H1 (cell line): ENCODE data around the gene AMT. TPM values are rescaled to one million over a fixed set of nuclear protein-coding genes. Genes with fewer than 3 reads are reported as not detected.

Experiments
- CTCF ChIA-PET: fragments of 300-600 bp; sonication (Branson Sonifier 250); formaldehyde crosslinking; loops from one replicate; lab custom pipeline; 2021; ENCODE audit not compliant: partially characterized antibody; lab: Charles Lee
- POLR2A ChIA-PET: fragments of 300-600 bp; sonication (Branson Sonifier 250); formaldehyde crosslinking; loops from one replicate; lab custom pipeline; 2021; ENCODE audit warnings: inconsistent platforms; ENCODE audit not compliant: partially characterized antibody; lab: Charles Lee
- DNase-seq, 2 experiments: peaks; one replicate each; pipeline versions ENCODE4 v3.0.0 to v3.0.0-alpha.2; 2010 to 2022; ENCODE audit warnings: low spot score in 2 of 2, low read depth in 1 of 2, mixed read lengths in 1 of 2
- FAIRE-seq: peaks from 2 replicates; lab custom pipeline; 2011; peaks lifted over from hg19 to GRCh38; lab: Jason Lieb, UNC
- H2AFZ ChIP-seq: 2 replicates; pipeline ENCODE4 v1.8.1; 2012; ENCODE audit warnings: low read length, inconsistent platforms
- H2AK5ac ChIP-seq: 2 replicates; pipeline ENCODE4 v1.6.1; 2013; ENCODE audit warnings: low read depth, low read length
- H2BK120ac ChIP-seq: replicated peaks from 2 replicates; pipeline ENCODE3; 2013; ENCODE audit warnings: low read depth, low read length, inconsistent platforms
- H2BK12ac ChIP-seq: 2 replicates; pipeline ENCODE4 v1.6.1; 2013; ENCODE audit warnings: low read depth, low read length
- H2BK15ac ChIP-seq: 2 replicates; pipeline ENCODE4 v1.6.1; 2013; ENCODE audit warnings: low read length
- H2BK20ac ChIP-seq: 2 replicates; pipeline ENCODE4 v1.6.1; 2013; ENCODE audit warnings: low read length
- H2BK5ac ChIP-seq: 2 replicates; pipeline ENCODE4 v1.6.1; 2013; ENCODE audit warnings: low read depth, low read length
- H3K14ac ChIP-seq: 2 replicates; pipeline ENCODE4 v1.6.1; 2013; ENCODE audit warnings: inconsistent platforms; ENCODE audit not compliant: insufficient read length
- H3K18ac ChIP-seq: 2 replicates; pipeline ENCODE4 v1.6.1; 2013; ENCODE audit warnings: low read length; ENCODE audit errors: extremely low read depth
- H3K23ac ChIP-seq: 2 replicates; pipeline ENCODE4 v1.6.1; 2013; ENCODE audit warnings: inconsistent platforms; ENCODE audit not compliant: insufficient read length
- H3K23me2 ChIP-seq: 2 replicates; pipeline ENCODE4 v1.6.1; 2013; ENCODE audit warnings: low read depth, low read length
- H3K27ac ChIP-seq: 2 replicates; pipeline ENCODE4 v1.6.1; 2011; ENCODE audit warnings: low read depth, low read length, inconsistent platforms
- H3K27me3 ChIP-seq, 4 experiments: replicated peaks in 1 of 4; 1 replicate in 1 of 4; 2 replicates in 3 of 4; pipeline versions ENCODE4 v1.6.1 to v1.8.1; 2011 to 2013; ENCODE audit warnings: low read length in 3 of 4, mild to moderate bottlenecking in 3 of 4, inconsistent platforms in 2 of 4, mixed read lengths in 2 of 4, moderate library complexity in 1 of 4; ENCODE audit not compliant: control insufficient read depth in 3 of 4, insufficient read depth in 3 of 4; ENCODE audit errors: extremely low read depth in 1 of 4
- H3K36me3 ChIP-seq, 4 experiments: 2 replicates each; pipeline versions ENCODE4 v1.6.1 to v1.8.1; 2011 to 2013; ENCODE audit warnings: mild to moderate bottlenecking in 4 of 4, low read length in 3 of 4, moderate library complexity in 2 of 4, control low read depth in 1 of 4, inconsistent platforms in 1 of 4; ENCODE audit not compliant: insufficient read depth in 4 of 4, control insufficient read depth in 2 of 4
- H3K4ac ChIP-seq: replicated peaks from 2 replicates; pipeline ENCODE3; 2013; ENCODE audit warnings: low read length, low read depth, mixed read lengths, inconsistent platforms; ENCODE audit not compliant: insufficient read length
- H3K4me1 ChIP-seq, 4 experiments: replicated peaks in 1 of 4; 1 replicate in 1 of 4; 2 replicates in 3 of 4; pipeline versions ENCODE4 v1.6.1 to v1.8.1; 2011 to 2013; ENCODE audit warnings: low read length in 3 of 4, inconsistent platforms in 2 of 4, mixed read lengths in 1 of 4; ENCODE audit not compliant: insufficient read depth in 4 of 4, control insufficient read depth in 3 of 4
- H3K4me2 ChIP-seq, 2 experiments: 2 replicates each; pipeline versions ENCODE4 v1.6.1 to v1.8.1; 2011 to 2013; ENCODE audit warnings: low read depth in 2 of 2, low read length in 2 of 2, control low read depth in 1 of 2, inconsistent platforms in 1 of 2, mild to moderate bottlenecking in 1 of 2; ENCODE audit not compliant: insufficient read depth in 1 of 2
- H3K4me3 ChIP-seq, 4 experiments: fragments of 200-600, 300-600 bp in 1 of 4; sonication (generic), shearing (Covaris generic), sonication (Bioruptor Twin) in 1 of 4; 2 replicates each; pipeline versions ENCODE4 v1.5.1 to v1.8.1; 2011 to 2016; ENCODE audit warnings: low read length in 4 of 4, low read depth in 3 of 4, control low read depth in 2 of 4, inconsistent platforms in 2 of 4, mild to moderate bottlenecking in 2 of 4, mixed read lengths in 1 of 4, moderate library complexity in 1 of 4; ENCODE audit not compliant: insufficient read depth in 2 of 4; ENCODE audit errors: extremely low read depth in 1 of 4
- H3K56ac ChIP-seq: replicated peaks from 2 replicates; pipeline ENCODE3; 2013; ENCODE audit warnings: low read depth, mild to moderate bottlenecking, mixed read lengths, low read length, inconsistent platforms; ENCODE audit not compliant: insufficient read length
- H3K79me1 ChIP-seq: 2 replicates; pipeline ENCODE4 v1.6.1; 2013; ENCODE audit warnings: low read depth, low read length, control low read depth
- H3K79me2 ChIP-seq, 2 experiments: 2 replicates each; pipeline versions ENCODE4 v1.6.1 to v1.8.1; 2012 to 2013; ENCODE audit warnings: low read length in 2 of 2, mild to moderate bottlenecking in 2 of 2, inconsistent platforms in 1 of 2; ENCODE audit not compliant: insufficient read depth in 2 of 2, control insufficient read depth in 1 of 2
- H3K9ac ChIP-seq, 4 experiments: replicated peaks in 1 of 4; 1 replicate in 1 of 4; 2 replicates in 3 of 4; pipeline versions ENCODE4 v1.6.1 to v1.8.1; 2011 to 2013; ENCODE audit warnings: low read depth in 3 of 4, low read length in 3 of 4, control low read depth in 2 of 4, mild to moderate bottlenecking in 2 of 4, moderate library complexity in 2 of 4, inconsistent platforms in 1 of 4; ENCODE audit errors: extremely low read depth in 1 of 4
- H3K9me3 ChIP-seq, 2 experiments: 2 replicates each; pipeline versions ENCODE4 v1.6.1 to v1.8.1; 2012 to 2013; ENCODE audit warnings: mild to moderate bottlenecking in 2 of 2, moderate library complexity in 2 of 2, control low read depth in 1 of 2, inconsistent platforms in 1 of 2, low read depth in 1 of 2, low read length in 1 of 2, mixed read lengths in 1 of 2; ENCODE audit not compliant: insufficient read depth in 2 of 2
- H4K20me1 ChIP-seq, 2 experiments: replicated peaks in 1 of 2; 2 replicates each; pipeline versions ENCODE3 to v1.8.1; 2011 to 2013; ENCODE audit warnings: inconsistent platforms in 2 of 2, low read length in 2 of 2, mild to moderate bottlenecking in 1 of 2; ENCODE audit not compliant: insufficient read depth in 2 of 2, control insufficient read depth in 1 of 2
- H4K5ac ChIP-seq: 2 replicates; pipeline ENCODE4 v1.6.1; 2013; ENCODE audit warnings: low read length, low read depth, mixed read lengths, inconsistent platforms; ENCODE audit not compliant: insufficient read length
- H4K8ac ChIP-seq: 2 replicates; pipeline ENCODE4 v1.8.0; 2013; ENCODE audit warnings: mild to moderate bottlenecking, moderate library complexity, low read length, inconsistent platforms; ENCODE audit not compliant: insufficient read depth; ENCODE audit errors: extremely low read depth
- H4K91ac ChIP-seq: replicated peaks from 2 replicates; pipeline ENCODE3; 2013; ENCODE audit warnings: low read length, mixed read lengths, inconsistent platforms; ENCODE audit not compliant: insufficient read length
- BCL11A ChIP-seq, 2 experiments: IDR thresholded peaks; one replicate each; pipeline ENCODE4 v1.6.1; 2011; ENCODE audit warnings: low read depth in 2 of 2, low read length in 2 of 2, mild to moderate bottlenecking in 2 of 2
- CEBPB ChIP-seq: IDR thresholded peaks from 2 replicates; pipeline ENCODE4 v1.6.1; 2012; ENCODE audit warnings: low read depth, low read length
- CHD2 ChIP-seq: IDR thresholded peaks from 2 replicates; pipeline ENCODE4 v1.6.1; 2012; ENCODE audit warnings: low read length, improper control_type of control experiment
- EZH2 ChIP-seq: fragments of 200-600 bp; sonication (generic); IDR thresholded peaks from 2 replicates; pipeline ENCODE4 v1.7.1; 2012; ENCODE audit warnings: low read depth, mild to moderate bottlenecking, moderate library complexity, low read length, inconsistent platforms; ENCODE audit not compliant: severe bottlenecking
- GTF2F1 ChIP-seq: IDR thresholded peaks from 2 replicates; pipeline ENCODE4 v1.6.1; 2012; ENCODE audit warnings: low read depth, low read length, improper control_type of control experiment, borderline replicate concordance
- HDAC6 ChIP-seq: IDR thresholded peaks from one replicate; pipeline ENCODE4 v1.7.1; 2012; ENCODE audit warnings: low read depth, mild to moderate bottlenecking, inconsistent platforms, low read length, moderate library complexity
- KDM4A ChIP-seq: IDR thresholded peaks from one replicate; pipeline ENCODE4 v1.7.1; 2012; ENCODE audit warnings: low read depth, mild to moderate bottlenecking, moderate library complexity, low read length, inconsistent platforms; ENCODE audit not compliant: severe bottlenecking
- PHF8 ChIP-seq: fragments of 200-600 bp; sonication (generic); conservative IDR thresholded peaks from 2 replicates; pipeline ENCODE4 v1.7.1; 2012; ENCODE audit warnings: low read depth, mild to moderate bottlenecking, inconsistent platforms, low read length, moderate library complexity
- RAD21 ChIP-seq, 2 experiments: IDR thresholded peaks in 1 of 2; conservative IDR thresholded peaks in 1 of 2; 2 replicates each; pipeline ENCODE4 v1.6.1; 2011; ENCODE audit warnings: low read depth in 2 of 2, low read length in 2 of 2, improper control_type of control experiment in 1 of 2, inconsistent platforms in 1 of 2, mild to moderate bottlenecking in 1 of 2, moderate library complexity in 1 of 2
- RXRA ChIP-seq: IDR thresholded peaks from 2 replicates; pipeline ENCODE4 v1.6.1; 2011; ENCODE audit warnings: low read depth, mild to moderate bottlenecking, low read length, moderate library complexity; ENCODE audit not compliant: insufficient read depth
- TAF7 ChIP-seq: optimal IDR thresholded peaks from 2 replicates; pipeline ENCODE3; 2011; ENCODE audit warnings: low read depth, mild to moderate bottlenecking, inconsistent platforms, low read length, moderate library complexity, borderline replicate concordance
- TCF12 ChIP-seq: IDR thresholded peaks from 2 replicates; pipeline ENCODE4 v1.6.1; 2011; ENCODE audit warnings: low read depth, mild to moderate bottlenecking, low read length
- WGBS, 2 experiments: shearing (Covaris generic) in 1 of 2; methylation state at CpG; one replicate each; pipeline versions ENCODE4 v1.1.6 to v1.1.7; 2013 to 2015; ENCODE audit warnings: low lambda C conversion rate in 2 of 2, mixed read lengths in 2 of 2, inconsistent platforms in 1 of 2, low coverage in 1 of 2, missing lambda C conversion rate in 1 of 2; ENCODE audit not compliant: insufficient replicate concordance in 2 of 2, insufficient coverage in 1 of 2, insufficient read length in 1 of 2; ENCODE audit errors: extremely low coverage in 1 of 2, missing lambda C conversion rate in 1 of 2; 5-methylcytosine and 5-hydroxymethylcytosine counted together
- polyA plus RNA-seq, 7 experiments: library from polyadenylated mRNA; depleted of rRNA in 3 of 7; stranded (reverse) in 5 of 7; unstranded in 2 of 7; fragments of >200 nt in 5 of 7; fragments of 200-250 nt in 2 of 7; gene quantifications; 1 replicate in 5 of 7; 2 replicates in 1 of 7; 4 replicates in 1 of 7; pipeline versions ENCODE4 v1.2.1 to v1.2.3, GENCODE V29; 2011 to 2013; ENCODE audit warnings: missing spikeins in 2 of 7, mixed read lengths in 2 of 7
- total RNA-seq: library from RNA; stranded (reverse); fragmentation: NEBNext Ultra II Directional; extraction: Animal tissue kit (Norgen Biotek cat#: 25700); gene quantifications from 2 replicates; pipeline ENCODE4 v1.2.1, GENCODE V29; 2021
- TF ChIP-seq, protein P1 (sequence below): IDR thresholded peaks from 2 replicates; pipeline ENCODE4 v1.6.1; 2011; ENCODE audit warnings: low read length, improper control_type of control experiment

AMT gene
- total and polyA plus RNA-seq, 2 of the 8 experiments (the other 6 are each of a cell fraction or from before 2014, with no cell fraction given) = 46.5 to 92.4 TPM

DNA sequence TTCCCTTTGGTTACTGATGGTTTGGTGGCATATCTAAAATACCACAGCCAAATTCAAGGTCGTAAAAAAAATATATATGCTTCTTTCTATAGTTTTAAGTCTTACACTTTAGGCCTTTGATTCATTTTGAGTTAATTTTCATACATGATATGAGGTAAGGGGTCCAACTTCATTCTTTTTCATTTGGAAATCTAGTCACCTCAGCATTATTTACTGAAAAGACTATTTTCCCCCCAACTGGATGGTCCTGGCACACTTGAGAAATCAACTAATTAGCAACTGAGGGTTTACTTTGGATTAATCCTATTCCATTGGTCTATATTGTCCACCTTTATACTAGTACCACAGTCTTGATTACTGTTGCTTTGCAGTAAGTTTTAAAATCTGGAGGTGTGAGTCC lies 36.7 kb downstream of the AMT start:
- H4K5ac ChIP-seq = no peak overlapping the region
- H3K79me2 ChIP-seq = peaks cover 3 to 94% of the 10 kb centered on the region in 2 experiments
- no peak overlapping the region for H3K4me2 ChIP-seq
- no peak overlapping the region for H2BK12ac ChIP-seq
- no peak overlapping the region for H4K8ac ChIP-seq
- no peak overlapping the region for H2AK5ac ChIP-seq
- H3K4me3 ChIP-seq = no peak overlapping the region
- POLR2A ChIA-PET = no interaction called here
- H2BK120ac ChIP-seq = no peak overlapping the region
- CTCF ChIA-PET = interaction anchor here (1.1 to 1.8 kb wide), 2 partner anchors 17 to 23 kb away, joined by 3 read pairs; no protein-coding TSS in a partner anchor
- no peak for TF ChIP-seq BCL11A (IDR thresholded peaks at IDR 0.05; ENCODE audit: low read depth in 2 of 2, low read length in 2 of 2)
- no peak for TF ChIP-seq GTF2F1
- no peak for TF ChIP-seq RAD21 (IDR thresholded peaks at IDR 0.05 in 1 of 2, conservative IDR thresholded peaks at IDR 0.05 in 1 of 2; ENCODE audit: low read depth in 2 of 2, low read length in 2 of 2)
- TF ChIP-seq HDAC6 = no peak
- TF ChIP-seq, protein P1, sequence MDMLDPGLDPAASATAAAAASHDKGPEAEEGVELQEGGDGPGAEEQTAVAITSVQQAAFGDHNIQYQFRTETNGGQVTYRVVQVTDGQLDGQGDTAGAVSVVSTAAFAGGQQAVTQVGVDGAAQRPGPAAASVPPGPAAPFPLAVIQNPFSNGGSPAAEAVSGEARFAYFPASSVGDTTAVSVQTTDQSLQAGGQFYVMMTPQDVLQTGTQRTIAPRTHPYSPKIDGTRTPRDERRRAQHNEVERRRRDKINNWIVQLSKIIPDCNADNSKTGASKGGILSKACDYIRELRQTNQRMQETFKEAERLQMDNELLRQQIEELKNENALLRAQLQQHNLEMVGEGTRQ = no peak
- TF ChIP-seq CHD2 = no peak
- TF ChIP-seq TAF7 = no peak
- no peak for TF ChIP-seq PHF8
- no peak for TF ChIP-seq CEBPB
- no peak for TF ChIP-seq TCF12
- no peak for TF ChIP-seq RXRA
- no peak for TF ChIP-seq EZH2
- no peak for TF ChIP-seq KDM4A
- TF ChIP-seq, all 59 proteins: peak for 0
- no peak overlapping the region for H3K27ac ChIP-seq
- no peaks in the 10 kb centered on the region for H3K27me3 ChIP-seq
- H3K9ac ChIP-seq = no peak overlapping the region
- H3K4ac ChIP-seq = no peak overlapping the region
- H3K79me1 ChIP-seq = no peaks in the 10 kb centered on the region; the same call in 1 of the 2 replicates
- H2BK15ac ChIP-seq = no peak overlapping the region
- no peak overlapping the region for H4K91ac ChIP-seq
- 0 out of 2 replicates have a peak, but pooled peaks cover 2% of the 10 kb centered on the region for H3K23me2 ChIP-seq
- no peaks in the 10 kb centered on the region for H3K9me3 ChIP-seq
- FAIRE-seq = no peak
- H3K56ac ChIP-seq = no peak overlapping the region
- H3K14ac ChIP-seq = no peak overlapping the region
- peaks cover 6 to 20% of the 10 kb centered on the region in 2 experiments for H4K20me1 ChIP-seq
- no peak for DNase-seq
- WGBS, 2 experiments = 96% methylated on average over 1 of the region's 1 CpG; no CpG with 5 or more reads in 1 of the 2 experiments
- H3K36me3 ChIP-seq = no peaks in the 10 kb centered on the region
- no peaks in the 10 kb centered on the region for H3K4me1 ChIP-seq
- no peak overlapping the region for H3K18ac ChIP-seq
- H2AFZ ChIP-seq = no peak overlapping the region
- no peak overlapping the region for H2BK20ac ChIP-seq
- H2BK5ac ChIP-seq = no peak overlapping the region
- H3K23ac ChIP-seq = no peak overlapping the region
